ENCODE data around the gene STX7.

Gene STX7

GRCh38 chr6:132466952-132467351 is 46.0 kb downstream of the STX7 start:
- no peak for DNase-seq

DNA sequence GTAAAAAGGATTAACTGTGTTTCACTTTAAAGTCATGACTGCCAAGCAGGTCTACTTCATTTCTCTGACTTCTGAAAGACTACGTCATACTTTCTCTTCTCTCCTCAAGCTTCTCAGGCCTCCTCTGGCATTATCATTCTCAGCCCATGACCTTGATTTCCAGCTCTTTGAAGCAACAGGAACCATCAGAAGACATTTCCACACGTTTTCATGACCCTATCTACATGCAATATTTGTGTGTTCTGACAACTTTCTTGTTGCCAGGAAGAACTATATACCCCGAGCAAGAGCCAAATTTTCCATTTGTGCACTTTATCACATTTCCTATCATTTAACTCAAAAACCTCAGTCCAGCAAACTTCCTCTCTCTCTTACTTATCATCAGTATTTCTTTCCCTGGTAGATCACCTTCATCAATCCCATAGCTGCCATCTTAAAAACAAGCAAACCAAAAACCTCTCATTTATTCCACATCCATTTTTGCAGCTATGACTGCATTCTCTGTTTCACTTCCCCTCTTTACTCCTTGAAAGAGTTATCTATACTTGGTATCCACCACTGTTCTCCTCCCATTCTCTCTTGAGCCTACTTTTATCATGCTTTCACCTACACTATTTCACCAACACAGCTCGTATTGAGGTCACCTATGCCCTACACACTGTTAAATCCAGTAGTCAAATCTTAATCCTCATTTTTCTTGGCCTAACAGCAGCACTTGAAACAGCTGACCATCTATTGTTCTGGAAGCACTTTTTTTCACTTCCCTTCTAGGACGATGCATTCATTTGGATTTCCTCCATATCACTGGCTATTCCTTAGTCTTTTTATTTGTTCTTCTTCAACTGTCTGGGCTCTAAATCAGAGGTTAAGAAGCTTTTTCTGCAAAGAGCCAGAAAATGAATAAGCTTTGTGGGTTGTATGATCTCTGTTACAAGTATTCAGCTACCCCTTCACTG is 47.1 kb downstream of the STX7 start:
- no peak for DNase-seq

- no peak for DNase-seq
Observed at GRCh38 chr6:132464538-132465256, 48.2 kb downstream of the STX7 start.

GRCh38 chr6:132461958-132462357 is 51.0 kb downstream of the STX7 start:
- DNase-seq: no peak

DNA sequence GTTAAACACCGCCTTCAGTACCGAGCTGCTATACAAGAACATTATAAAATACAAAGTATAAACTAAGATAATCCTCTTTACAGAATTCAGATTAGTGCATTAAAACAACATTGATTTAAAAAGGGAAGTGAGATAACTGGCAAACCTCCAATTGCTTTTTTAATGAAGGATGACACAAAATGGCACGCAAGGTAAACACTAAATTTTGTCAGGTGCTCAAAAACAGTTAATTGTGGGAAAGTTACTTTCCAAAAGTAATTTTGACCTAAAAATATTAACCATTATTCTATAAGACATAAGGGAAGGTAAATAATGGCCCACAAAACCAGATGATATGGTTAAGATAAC is 53.3 kb downstream of the STX7 start:
- no peak for DNase-seq

DNA sequence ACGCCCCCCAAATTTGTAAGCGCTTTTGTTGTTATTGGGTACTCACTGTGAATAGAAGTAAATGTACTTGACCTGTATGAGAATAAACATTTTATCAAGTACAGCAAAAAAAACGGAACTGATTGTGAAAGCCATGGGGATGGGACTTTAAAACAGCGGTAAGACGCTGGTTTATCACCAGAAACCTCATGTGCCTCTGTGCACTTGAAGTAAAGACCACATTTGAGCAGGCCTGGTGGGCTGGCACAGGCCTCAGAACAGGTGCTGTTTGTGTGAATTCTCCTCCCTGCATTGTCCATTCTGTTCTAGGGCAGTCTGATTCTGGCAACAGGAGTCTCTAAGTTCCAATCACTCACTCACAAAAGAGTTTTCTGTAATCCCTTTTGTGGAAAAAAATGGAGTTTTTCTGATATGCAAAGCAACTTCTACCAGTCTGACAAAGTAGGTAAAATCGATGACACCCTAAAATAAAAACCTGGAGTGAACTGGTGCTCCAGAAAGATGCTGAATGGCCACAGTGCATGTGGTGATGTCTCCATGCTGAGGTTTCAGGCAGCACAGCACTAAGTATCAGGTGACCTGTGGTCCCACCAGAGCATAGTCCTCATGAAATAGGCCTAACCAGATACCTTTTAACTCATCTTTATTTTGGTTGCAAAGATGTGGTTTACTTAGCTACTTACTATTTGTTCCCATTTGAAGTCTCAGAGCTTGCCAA is 53.9 kb downstream of the STX7 start:
- DNase-seq: no peak

GRCh38 chr6:132456700-132457143 is 56.2 kb downstream of the STX7 start:
- peak; percentile 3 for DNase-seq

- no peak for DNase-seq
Observed at GRCh38 chr6:132446855-132447241, 66.1 kb downstream of the STX7 start.

GRCh38 chr6:132446141-132446854 is 66.6 kb downstream of the STX7 start:
- DNase-seq: no peak

GRCh38 chr6:132445201-132445951 is 67.5 kb downstream of the STX7 start:
- no peak for DNase-seq

- no peak for DNase-seq
Observed at GRCh38 chr6:132443206-132443605, 69.7 kb downstream of the STX7 start.

DNA sequence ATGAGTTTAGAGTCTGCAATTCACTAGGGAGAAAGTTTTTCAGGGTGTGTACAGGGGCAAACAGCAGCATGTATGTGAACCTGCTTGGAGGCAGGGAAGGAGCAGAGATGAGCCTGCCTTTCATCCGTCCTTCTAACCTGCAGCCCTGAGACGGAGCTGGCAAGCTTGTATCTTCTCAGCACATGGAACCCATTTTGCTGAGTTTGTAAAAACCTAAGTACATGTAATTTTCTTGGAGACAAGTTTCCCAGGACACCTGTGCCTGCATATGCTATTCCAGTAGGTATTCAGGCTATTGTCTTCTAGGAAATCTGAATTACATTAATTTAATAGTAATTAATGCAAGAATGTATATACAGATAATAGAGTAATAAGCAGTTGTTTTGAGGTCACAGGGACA is 82.8 kb downstream of the STX7 start:
- no peak for DNase-seq

- DNase-seq: no peak
Observed at GRCh38 chr6:132425176-132425575, 87.7 kb downstream of the STX7 start.

DNA sequence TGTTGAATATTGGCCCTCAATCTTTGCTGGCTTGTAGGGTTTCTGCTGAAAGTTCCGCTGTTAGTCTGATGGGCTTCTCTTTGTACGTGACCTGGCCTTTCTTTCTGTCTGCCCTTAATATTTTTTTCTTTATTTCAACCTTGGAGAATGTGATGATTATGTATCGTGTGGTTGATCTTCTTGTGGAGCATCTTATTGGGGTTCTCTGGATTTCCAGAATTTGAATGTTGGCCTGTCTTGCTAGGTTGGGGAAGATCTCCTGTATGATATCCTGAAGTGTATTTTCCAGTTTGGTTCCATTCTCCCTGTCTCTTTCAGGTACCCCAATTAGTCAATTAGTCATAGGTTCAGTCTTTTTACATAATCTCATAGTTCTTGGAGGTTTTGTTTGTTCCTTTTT is 89.1 kb downstream of the STX7 start:
- no peak for DNase-seq

DNA sequence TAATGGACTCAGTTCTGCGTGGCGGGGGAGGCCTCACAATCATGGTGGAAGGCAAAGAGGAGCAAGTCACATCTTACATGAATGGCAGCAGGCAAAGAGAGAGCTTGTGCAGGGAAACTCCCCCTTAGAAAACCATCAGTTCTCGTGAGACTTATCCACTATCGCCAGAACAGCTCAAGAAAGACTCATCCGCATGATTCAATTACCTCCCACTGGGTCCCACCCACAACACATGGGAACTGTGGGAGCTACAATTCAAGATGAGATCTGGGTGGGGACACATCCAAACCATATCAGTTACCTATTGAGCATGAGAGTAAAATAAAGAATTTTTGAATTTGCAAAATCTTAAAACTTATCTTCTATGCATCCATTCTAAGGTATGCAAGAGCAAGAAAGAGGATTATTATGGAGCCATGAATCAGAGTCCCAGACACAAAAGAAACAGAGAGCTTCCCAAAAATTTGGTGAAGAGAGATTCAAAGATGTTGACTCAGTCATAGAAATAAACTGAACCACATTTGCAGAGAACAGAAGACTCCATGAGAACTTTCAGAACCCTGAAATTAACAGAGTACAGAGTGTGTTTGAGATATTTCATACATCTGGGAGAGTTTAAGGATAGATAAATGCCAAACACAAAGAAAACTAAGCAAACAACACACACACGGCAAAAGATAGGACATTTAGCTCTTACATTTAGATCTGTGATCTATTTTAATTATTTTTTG is 94.5 kb downstream of the STX7 start:
- DNase-seq: no peak

GRCh38 chr6:132414761-132415160 is 98.2 kb downstream of the STX7 start:
- no peak for DNase-seq

GRCh38 chr6:132414322-132414721 is 98.6 kb downstream of the STX7 start:
- no peak for DNase-seq

- DNase-seq: no peak
Observed at GRCh38 chr6:132413499-132413802, 99.5 kb downstream of the STX7 start.

GRCh38 chr6:132412656-132413498 is 100.0 kb downstream of the STX7 start:
- DNase-seq: no peak

DNA sequence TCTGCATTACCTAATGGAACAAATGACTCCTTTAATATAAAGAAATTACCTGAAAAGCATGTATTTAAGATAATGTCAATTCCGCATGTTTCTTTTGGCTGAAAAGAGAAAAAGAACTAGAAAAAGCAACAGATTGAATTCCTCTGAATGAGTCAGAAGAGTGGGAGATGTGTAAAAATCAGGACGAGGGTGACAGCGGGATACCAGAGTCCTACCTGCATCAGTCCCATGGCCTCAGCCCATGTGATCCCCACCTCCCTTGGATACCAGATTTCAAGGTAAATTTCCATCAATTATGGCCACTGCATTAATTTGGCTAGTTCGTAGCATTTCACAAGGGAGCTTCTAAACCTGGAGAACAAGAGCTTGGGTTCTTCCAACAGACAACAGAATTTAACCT is 101.6 kb downstream of the STX7 start:
- no peak for DNase-seq

DNA sequence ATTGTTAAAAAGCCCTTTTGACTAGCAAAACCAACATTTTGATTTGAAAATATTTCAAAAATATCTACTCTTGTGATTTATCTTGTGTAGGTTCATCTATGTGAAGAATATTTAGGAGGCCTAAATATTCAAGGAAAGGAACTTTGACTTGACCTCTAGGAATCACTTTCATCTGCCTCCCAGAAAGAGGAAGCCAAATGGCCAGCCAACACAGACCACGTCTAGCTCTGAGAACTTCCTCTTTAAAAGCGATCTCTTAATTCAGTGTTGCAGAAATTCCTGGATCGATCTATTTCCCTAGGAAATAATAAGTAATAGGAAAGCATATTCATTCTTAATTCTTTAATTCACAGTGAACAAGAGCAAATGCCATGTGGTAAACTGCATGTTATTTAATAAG is 102.1 kb downstream of the STX7 start:
- DNase-seq: no peak

All from activated CD4-positive, alpha-beta T cell treated with anti-CD3 and anti-CD28 coated beads, Interleukin-2, amount 50 U/mL, for 16 hours (primary cell).